Measurements from ENCODE around the gene TOR1A.

The TOR1A gene

GRCh38 chr9:129851821-129852220 lies 27.9 kb upstream of the TOR1A start:
- no peak for DNase-seq

DNA sequence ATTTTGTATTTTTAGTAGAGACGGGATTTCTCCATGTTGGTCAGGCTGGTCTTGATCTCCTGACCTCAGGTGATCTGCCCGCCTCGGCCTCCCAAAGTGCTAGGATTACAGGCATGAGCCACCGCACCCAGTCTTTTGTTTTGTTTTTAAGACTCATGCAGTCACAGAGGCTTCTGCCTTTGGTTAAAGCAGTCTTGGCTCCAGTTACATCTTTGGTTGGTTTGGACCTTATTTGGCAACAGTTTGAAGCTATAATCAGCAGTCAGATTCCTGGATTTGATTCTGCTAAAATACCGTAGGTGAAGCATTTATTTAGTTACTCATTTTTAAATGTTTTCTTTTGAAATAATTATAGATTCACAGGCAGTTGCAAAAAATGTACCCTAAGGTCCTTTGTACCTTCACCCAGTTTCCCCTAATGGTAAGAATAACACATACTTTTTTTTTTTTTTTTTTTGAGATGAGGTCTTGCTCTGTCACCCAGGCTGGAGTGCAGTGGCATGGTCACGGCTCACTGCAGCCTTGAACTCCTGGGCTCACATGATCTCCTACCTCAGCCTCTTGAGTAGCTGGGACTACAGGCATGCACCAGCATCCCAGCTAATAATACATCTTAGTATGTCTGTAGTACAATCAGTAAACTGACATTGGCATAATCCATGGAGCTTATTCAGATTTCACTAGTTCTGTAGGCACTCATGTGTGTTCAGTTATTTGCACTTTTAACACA lies 27.1 kb upstream of the TOR1A start:
- DNase-seq = no peak

- no peak for DNase-seq
Measured at GRCh38 chr9:129849901-129850300, 26.0 kb upstream of the TOR1A start.

- no peak for DNase-seq
Measured at GRCh38 chr9:129848712-129849441, 24.9 kb upstream of the TOR1A start.

- no peak for DNase-seq
Measured at GRCh38 chr9:129845373-129845772, 21.4 kb upstream of the TOR1A start.

- DNase-seq = no peak
Measured at GRCh38 chr9:129841071-129841470, 17.1 kb upstream of the TOR1A start.

DNA sequence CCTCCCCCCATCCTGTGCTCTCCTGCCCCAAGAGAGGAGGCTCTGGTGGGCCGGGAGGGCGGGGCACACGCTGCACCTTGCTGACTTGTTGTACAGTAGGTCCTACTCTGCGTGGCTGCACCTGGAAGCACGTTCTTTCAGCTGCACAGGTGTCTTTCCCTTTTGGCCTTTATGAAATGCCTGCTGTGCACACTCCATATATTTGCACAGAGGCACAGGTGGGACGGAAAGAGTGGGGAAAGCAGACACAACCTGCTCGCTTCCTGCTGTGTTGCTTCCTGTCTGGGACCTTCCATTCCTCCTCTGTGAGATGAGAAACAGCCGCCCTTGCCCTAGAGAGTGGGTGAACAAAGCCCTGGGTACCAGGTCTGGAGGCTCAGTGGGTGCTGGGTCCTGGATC lies 16.1 kb upstream of the TOR1A start:
- DNase-seq = peak; percentile 30

DNA sequence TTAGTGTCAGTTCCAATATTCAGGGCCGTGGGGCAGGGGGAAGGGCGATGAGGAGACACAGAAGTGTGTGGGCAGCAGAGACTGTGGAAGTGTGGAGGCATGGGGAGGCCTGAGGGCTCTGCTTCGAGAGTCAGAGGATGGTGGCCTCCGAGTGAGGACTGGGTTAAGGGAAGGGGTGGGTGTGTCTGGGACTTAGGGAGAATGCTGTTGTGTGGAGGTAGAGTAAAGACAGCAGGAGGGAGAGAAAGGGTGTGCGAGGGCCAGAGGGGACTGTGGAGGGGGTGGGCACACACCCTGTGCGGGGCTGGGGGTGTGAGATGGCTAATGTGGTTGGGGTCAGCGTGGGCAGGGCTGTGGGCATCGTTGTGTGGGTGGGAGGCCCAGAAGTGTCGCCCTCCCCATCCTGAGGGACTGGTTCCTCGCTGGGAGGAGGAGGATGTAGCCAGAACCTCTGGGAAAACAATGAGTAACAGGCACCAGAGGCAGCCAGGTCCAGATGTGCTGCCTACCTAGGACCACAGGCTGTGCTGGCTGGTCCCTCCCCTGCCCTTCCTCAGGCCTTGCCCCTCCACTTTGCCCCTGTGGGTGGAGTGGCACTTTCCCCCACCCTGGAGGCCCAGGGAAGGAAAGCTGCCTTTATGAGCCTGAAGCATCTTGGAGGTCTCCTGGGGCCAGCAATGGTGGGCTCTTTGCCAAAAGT lies 15.5 kb upstream of the TOR1A start:
- no peak for DNase-seq

- no peak for DNase-seq
Measured at GRCh38 chr9:129838707-129839259, 14.8 kb upstream of the TOR1A start.

- peak; percentile 23 for DNase-seq
Measured at GRCh38 chr9:129836311-129837007, 12.5 kb upstream of the TOR1A start.

DNA sequence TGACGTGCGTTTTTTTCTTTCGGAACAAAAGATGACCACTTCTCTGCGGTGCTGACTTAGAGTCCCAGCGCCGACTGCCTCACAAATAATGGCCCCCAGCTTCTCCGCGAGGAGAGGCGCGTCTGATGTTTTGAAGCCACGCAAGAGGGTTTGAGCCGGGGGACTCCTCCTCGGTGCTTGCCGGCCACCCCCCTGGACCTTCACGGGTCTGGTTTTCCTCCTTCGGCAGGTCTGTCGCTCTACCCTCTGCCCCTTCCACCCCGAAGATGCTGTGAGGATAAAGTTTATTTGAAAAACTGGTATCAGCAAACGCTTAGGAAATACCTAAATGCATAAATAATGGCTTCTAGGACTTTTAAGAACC lies 11.9 kb upstream of the TOR1A start:
- no peak for DNase-seq

DNA sequence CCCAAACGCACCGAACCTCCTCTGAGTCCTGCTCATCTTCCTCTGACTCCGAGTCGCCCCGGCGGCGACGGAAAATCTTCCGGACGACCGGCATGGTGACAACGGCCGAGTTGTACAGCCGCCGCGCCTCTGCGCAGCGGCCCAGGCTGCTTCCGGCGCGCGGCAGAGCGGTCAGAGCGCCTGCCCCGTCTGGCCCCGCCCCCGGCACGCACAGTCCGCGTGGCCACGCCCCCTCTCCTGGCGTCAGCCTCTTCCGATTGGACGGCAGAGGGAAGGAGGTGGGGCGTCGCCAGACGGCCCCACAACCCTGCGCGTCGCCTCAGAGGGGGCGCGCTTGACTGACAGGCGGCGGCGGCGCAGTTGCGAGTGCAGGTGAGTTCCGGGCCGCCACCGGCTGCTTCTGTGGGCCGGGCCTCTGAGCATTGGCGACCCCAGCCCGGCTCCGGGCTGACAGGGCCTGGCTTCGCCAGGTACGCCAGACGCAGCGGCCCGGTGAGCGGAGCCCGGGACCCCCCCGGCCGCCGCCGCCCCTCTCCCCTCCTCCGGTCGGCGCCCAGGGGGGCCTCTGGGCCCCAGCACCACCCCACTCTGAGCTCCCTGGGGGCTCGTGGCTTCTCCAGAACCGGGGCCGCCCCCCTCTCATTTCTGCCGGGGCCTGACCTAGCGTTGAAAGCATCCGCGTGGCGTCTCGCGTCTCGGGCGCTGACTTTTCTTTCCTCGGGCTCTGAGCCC lies 11.4 kb upstream of the TOR1A start, which contains the start of the genes C9orf78 and USP20:
Gene C9orf78, minus strand, starts transcription at position 148 of the 732 bp plus-strand sequence. Its CDS starts 54 bp downstream, at position 94.
Gene USP20, plus strand, starts transcription at position 331 of the 732 bp plus-strand sequence. CDS start 17,098 bp downstream, outside the sequence.
- DNase-seq = peak; percentile 97

DNA sequence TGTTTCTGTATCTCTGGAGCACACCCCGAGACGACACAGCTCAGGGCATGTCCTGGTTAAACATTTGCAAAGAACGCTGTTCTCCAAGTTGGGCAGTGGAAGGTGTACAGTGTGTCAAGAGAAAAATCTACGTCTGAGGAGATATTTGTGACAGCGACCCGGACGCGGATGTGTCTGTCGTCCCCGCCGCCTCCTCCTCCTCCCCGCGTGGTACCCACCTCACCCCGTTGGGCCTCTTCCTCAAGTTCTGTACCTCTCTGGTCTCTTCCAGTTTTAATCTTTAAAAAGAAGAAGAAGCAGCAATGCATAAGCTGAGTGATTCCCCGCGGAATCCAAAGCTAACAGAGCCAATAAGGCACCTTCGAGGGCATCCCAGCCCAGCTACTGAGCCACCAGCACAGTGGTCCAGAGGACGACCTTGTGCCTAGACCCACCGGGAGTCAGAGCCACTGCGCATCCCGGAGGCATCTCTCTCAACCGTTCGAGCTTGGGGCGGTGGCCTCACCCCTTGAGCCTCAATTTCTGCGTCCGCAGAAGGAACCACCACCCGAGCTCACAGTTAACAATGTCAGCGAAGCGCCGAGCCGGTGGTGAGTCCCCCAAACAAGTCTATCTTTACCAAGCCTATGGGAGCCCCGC lies 10.7 kb upstream of the TOR1A start:
- peak; percentile 54 for DNase-seq

DNA sequence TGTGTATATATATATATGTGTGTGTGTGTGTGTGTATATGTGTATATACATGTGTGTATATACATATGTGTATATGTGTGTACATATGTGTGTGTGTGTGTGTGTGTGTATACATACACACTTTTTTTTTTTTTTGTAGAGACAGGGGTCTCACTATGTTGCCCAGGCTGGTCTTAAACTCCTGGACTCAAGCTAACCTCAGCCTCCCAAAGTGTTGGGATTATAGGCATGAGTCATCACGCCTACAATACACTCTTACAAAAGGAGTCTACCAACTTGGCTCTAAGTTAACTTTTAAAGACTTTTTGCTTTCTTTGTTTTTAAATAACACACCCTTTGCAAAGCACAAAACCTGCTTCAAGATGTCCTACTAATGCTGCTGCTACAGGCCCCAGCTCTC lies 9.0 kb upstream of the TOR1A start:
- no peak for DNase-seq

- DNase-seq = no peak
Measured at GRCh38 chr9:129828969-129829368, 5.0 kb upstream of the TOR1A start.

- DNase-seq = no peak
Measured at GRCh38 chr9:129828051-129828450, 4.1 kb upstream of the TOR1A start.

DNA sequence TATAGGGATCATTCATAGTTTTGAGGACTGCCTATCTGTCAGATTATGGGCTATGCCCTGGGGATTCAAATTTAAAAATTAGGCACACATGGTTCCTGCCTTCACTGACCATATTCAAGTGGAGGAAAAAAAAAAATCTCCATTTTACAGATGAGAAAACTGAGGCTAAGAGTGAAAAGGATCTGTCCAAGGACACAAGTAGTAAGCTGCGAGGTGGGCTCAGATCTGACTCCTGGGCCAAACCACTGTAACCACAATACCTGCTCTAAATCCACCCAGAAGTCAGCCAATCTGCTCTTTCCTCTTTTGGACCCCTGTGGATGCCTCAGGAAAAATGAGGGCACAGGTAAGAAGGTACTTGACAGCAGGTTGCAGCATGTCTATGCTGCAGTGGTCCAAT lies 2.8 kb upstream of the TOR1A start:
- DNase-seq = no peak

DNA sequence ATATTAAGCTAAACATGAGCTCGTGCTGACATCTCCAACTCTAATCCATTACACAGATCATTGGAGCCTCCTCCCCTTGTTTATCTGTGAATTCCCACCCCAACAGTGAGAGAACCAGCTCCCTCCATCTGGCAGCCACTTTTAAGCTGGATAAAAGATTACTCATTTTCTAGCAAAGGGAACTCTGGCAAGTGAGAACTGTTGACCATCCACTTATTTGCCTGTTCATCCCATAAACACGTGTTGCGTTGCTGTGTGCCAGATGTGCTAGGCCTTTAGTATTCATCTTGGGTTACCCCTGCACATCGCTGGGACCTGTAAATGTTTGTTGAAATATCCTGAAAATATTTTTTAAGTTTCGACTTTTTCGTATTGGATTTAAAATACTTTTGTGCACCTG lies 2.4 kb upstream of the TOR1A start:
- DNase-seq = no peak

DNA sequence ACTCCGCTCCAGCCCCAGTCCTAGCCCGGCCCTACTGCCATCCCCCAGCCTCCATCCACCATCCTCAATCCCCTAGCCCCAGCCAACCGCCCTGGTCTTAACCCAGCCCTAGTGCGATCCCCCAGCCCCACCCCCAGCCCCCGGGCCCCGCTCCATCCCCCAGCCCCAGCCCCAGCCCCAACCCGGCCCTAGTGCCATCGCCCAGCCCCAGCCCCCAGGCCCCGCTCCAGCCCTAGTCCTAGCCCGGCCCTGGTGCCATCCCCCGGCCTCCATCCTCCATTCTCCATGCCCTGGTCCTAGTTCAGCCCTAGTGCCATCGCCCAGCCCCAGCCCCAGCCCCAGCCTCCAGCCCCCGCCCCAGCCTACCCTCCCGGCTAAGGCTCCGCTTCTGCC lies 398 bp downstream of the TOR1A start:
- no peak for DNase-seq

DNA sequence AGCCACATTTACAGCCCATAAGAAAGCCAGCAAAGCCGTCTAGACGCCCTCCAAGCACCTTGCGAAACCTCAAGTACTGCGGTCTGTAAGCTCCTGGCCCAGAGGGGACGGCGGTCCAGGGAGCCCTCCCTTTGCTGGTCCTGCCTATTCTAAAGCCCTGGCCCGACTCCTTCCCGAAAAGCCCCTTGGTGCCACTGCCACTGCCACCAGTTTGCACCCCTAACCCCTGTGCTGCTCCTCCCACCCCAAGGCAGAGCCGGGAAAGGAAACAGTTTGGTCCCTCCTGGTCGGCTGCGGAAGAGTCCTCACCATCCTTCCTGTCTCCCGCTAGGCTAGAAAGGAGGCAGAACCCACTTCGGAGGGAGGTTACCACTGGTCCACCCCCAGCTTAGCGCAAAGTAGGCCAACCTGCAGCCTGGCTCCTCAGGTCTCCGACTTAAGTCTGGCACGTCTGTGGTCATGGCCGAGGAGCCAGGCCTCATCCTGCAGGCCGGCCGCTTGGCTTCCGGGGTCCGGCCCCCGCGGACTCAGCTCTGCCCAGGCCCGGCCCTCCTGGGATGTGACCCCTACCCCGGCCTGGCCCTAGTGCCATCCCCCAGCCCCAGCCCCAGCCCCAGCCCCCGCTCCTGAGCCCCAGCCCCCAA lies 916 bp downstream of the TOR1A start:
- DNase-seq = no peak

Data from central memory CD4-positive, alpha-beta T cell (primary cell).